H1 (cell line): ENCODE measurements around the gene GATAD2B. TPM values are rescaled to one million over a fixed set of nuclear protein-coding genes. Genes with fewer than 3 reads are reported as not detected.
A peak's percentile ranks its signal among the peaks of the same experiment; 100 is the strongest.

Experiments used
- ATF3 ChIP-seq: IDR thresholded peaks from 2 replicates; pipeline ENCODE4 v1.6.1; 2011; ENCODE audit warnings: low read depth, mild to moderate bottlenecking, low read length; ENCODE audit not compliant: insufficient read depth
- BACH1 ChIP-seq: IDR thresholded peaks from 2 replicates; pipeline ENCODE4 v1.6.1; 2012; ENCODE audit warnings: low read length, improper control_type of control experiment
- BCL11A ChIP-seq, 2 experiments: IDR thresholded peaks; one replicate each; pipeline ENCODE4 v1.6.1; 2011; ENCODE audit warnings: low read depth in 2 of 2, low read length in 2 of 2, mild to moderate bottlenecking in 2 of 2
- CBX5 ChIP-seq: fragments of 300-800, 300-1000 bp; sonication (generic); IDR thresholded peaks from 2 replicates; pipeline ENCODE4 v1.7.1; 2016; ENCODE audit warnings: antibody characterized with exemption, low read length, low read depth
- CHD2 ChIP-seq: IDR thresholded peaks from 2 replicates; pipeline ENCODE4 v1.6.1; 2012; ENCODE audit warnings: low read length, improper control_type of control experiment
- CREB1 ChIP-seq: IDR thresholded peaks from 2 replicates; pipeline ENCODE4 v1.6.1; 2012; ENCODE audit warnings: inconsistent platforms
- FOSL1 ChIP-seq: IDR thresholded peaks from 2 replicates; pipeline ENCODE4 v1.6.1; 2011; ENCODE audit warnings: mild to moderate bottlenecking, low read depth, low read length, moderate library complexity; ENCODE audit not compliant: insufficient read depth
- GTF2F1 ChIP-seq: IDR thresholded peaks from 2 replicates; pipeline ENCODE4 v1.6.1; 2012; ENCODE audit warnings: low read depth, low read length, improper control_type of control experiment, borderline replicate concordance
- HDAC2 ChIP-seq, 2 experiments: fragments of 300-600 bp in 1 of 2; sonication (generic) in 1 of 2; IDR thresholded peaks; 2 replicates each; pipeline ENCODE4 v1.6.1; 2011 to 2012; ENCODE audit warnings: low read depth in 2 of 2, low read length in 2 of 2, mild to moderate bottlenecking in 2 of 2, moderate library complexity in 2 of 2, borderline replicate concordance in 1 of 2, inconsistent platforms in 1 of 2
- KDM1A ChIP-seq: fragments of 200-600, 300-600 bp; sonication (generic); IDR thresholded peaks from 2 replicates; pipeline ENCODE4 v1.7.1; 2016; ENCODE audit warnings: mild to moderate bottlenecking, low read length, borderline replicate concordance
- MAX ChIP-seq: IDR thresholded peaks from 2 replicates; pipeline ENCODE4 v1.6.1; 2012; ENCODE audit warnings: inconsistent platforms
- NANOG ChIP-seq: IDR thresholded peaks from 2 replicates; pipeline ENCODE4 v1.6.1; 2011; ENCODE audit warnings: low read length, low read depth, mild to moderate bottlenecking, inconsistent platforms; ENCODE audit not compliant: insufficient read depth, poor library complexity, severe bottlenecking
- NRF1 ChIP-seq: IDR thresholded peaks from 2 replicates; pipeline ENCODE4 v1.6.1; 2011; ENCODE audit warnings: mild to moderate bottlenecking, low read depth, low read length, improper control_type of control experiment
- PHF8 ChIP-seq: fragments of 200-600 bp; sonication (generic); conservative IDR thresholded peaks from 2 replicates; pipeline ENCODE4 v1.7.1; 2012; ENCODE audit warnings: low read depth, mild to moderate bottlenecking, inconsistent platforms, low read length, moderate library complexity
- POLR2A ChIP-seq, 2 experiments: IDR thresholded peaks; 1 replicate in 1 of 2; 2 replicates in 1 of 2; pipeline ENCODE4 v1.6.1; 2011; ENCODE audit warnings: low read depth in 2 of 2, low read length in 2 of 2, mild to moderate bottlenecking in 2 of 2; ENCODE audit errors: control extremely low read depth in 1 of 2
- POLR2AphosphoS5 ChIP-seq: IDR thresholded peaks from 2 replicates; pipeline ENCODE4 v1.6.1; 2011; ENCODE audit warnings: low read depth, low read length
- POU5F1 ChIP-seq: IDR thresholded peaks from 2 replicates; pipeline ENCODE4 v1.6.1; 2011; ENCODE audit warnings: low read depth, mild to moderate bottlenecking, low read length, moderate library complexity
- SIRT6 ChIP-seq: IDR thresholded peaks from one replicate; pipeline ENCODE4 v1.7.1; 2012; ENCODE audit warnings: low read length, inconsistent platforms
- SIX5 ChIP-seq: IDR thresholded peaks from 2 replicates; pipeline ENCODE4 v1.6.1; 2011; ENCODE audit warnings: mild to moderate bottlenecking, low read depth, low read length
- SP1 ChIP-seq: IDR thresholded peaks from 2 replicates; pipeline ENCODE4 v1.6.1; 2011; ENCODE audit warnings: low read depth, low read length
- SP4 ChIP-seq: IDR thresholded peaks from 2 replicates; pipeline ENCODE4 v1.6.1; 2012; ENCODE audit warnings: low read length, inconsistent platforms
- SUZ12 ChIP-seq: fragments of 200-600 bp; sonication (generic); IDR thresholded peaks from 2 replicates; pipeline ENCODE4 v1.6.1; 2012; ENCODE audit warnings: mild to moderate bottlenecking, inconsistent platforms, low read length, moderate library complexity, mixed read lengths
- TBP ChIP-seq: IDR thresholded peaks from 2 replicates; pipeline ENCODE4 v1.6.1; 2011; ENCODE audit warnings: low read depth, low read length, improper control_type of control experiment
- TCF12 ChIP-seq: IDR thresholded peaks from 2 replicates; pipeline ENCODE4 v1.6.1; 2011; ENCODE audit warnings: low read depth, mild to moderate bottlenecking, low read length
- TEAD4 ChIP-seq: IDR thresholded peaks from 2 replicates; pipeline ENCODE4 v1.6.1; 2012; ENCODE audit warnings: low read depth, low read length, inconsistent platforms, mixed read lengths
- YY1 ChIP-seq: IDR thresholded peaks from 2 replicates; pipeline ENCODE4 v1.6.1; 2011; ENCODE audit warnings: low read depth, mild to moderate bottlenecking, low read length
- polyA plus RNA-seq, 7 experiments: library from polyadenylated mRNA; depleted of rRNA in 3 of 7; stranded (reverse) in 5 of 7; unstranded in 2 of 7; fragments of >200 nt in 5 of 7; fragments of 200-250 nt in 2 of 7; gene quantifications; 1 replicate in 5 of 7; 2 replicates in 1 of 7; 4 replicates in 1 of 7; pipeline versions ENCODE4 v1.2.1 to v1.2.3, GENCODE V29; 2011 to 2013; ENCODE audit warnings: missing spikeins in 2 of 7, mixed read lengths in 2 of 7
- total RNA-seq: library from RNA; stranded (reverse); fragmentation: NEBNext Ultra II Directional; extraction: Animal tissue kit (Norgen Biotek cat#: 25700); gene quantifications from 2 replicates; pipeline ENCODE4 v1.2.1, GENCODE V29; 2021

The GATAD2B gene
- total and polyA plus RNA-seq, 2 of the 8 experiments (the other 6 are each of a cell fraction or from before 2014, with no cell fraction given), result 8.4 to 39.1 TPM

GRCh38 chr1:153963030-153963849, 40.5 kb upstream of the GATAD2B start, which contains the start of gene SLC39A1 (continued):
- TF ChIP-seq POU5F1, result no peak
- TF ChIP-seq TCF12, result no peak
- TF ChIP-seq SP4, result no peak
- TF ChIP-seq SP1, result peak; percentile 95
- TF ChIP-seq CREB1, result peak; percentile 84
- no peak for TF ChIP-seq CBX5
- peak; percentile 44; the same call in 1 of the 2 replicates for TF ChIP-seq PHF8
- peak; percentile 21 for TF ChIP-seq TEAD4
- TF ChIP-seq YY1, result no peak
- TF ChIP-seq BACH1, result no peak
- TF ChIP-seq BCL11A (IDR thresholded peaks at IDR 0.05; ENCODE audit: low read depth in 2 of 2, low read length in 2 of 2), result no peak
- TF ChIP-seq FOSL1, result no peak
- no peak for TF ChIP-seq NANOG
- TF ChIP-seq HDAC2 (IDR thresholded peaks at IDR 0.05; ENCODE audit: borderline replicate concordance in 1 of 2, low read depth in 2 of 2, low read length in 2 of 2), result no peak
- TF ChIP-seq ATF3, result no peak
- peak; percentile 85 for TF ChIP-seq CHD2
- no peak for TF ChIP-seq SIX5
- no peak for TF ChIP-seq SIRT6
- TF ChIP-seq GTF2F1, result no peak; the same call in 1 of the 2 replicates
- peak; percentile 62 for TF ChIP-seq TBP
- peak; percentile 75 to 88; a peak in 2 of 3 replicates for TF ChIP-seq POLR2A (IDR thresholded peaks at IDR 0.05; ENCODE audit: control extremely low read depth in 1 of 2, low read depth in 2 of 2, low read length in 2 of 2)
- TF ChIP-seq SUZ12, result no peak
- no peak for TF ChIP-seq KDM1A
- TF ChIP-seq NRF1, result no peak
- peak; percentile 70; the same call in 1 of the 2 replicates for TF ChIP-seq MAX
- peak; percentile 65; the same call in 1 of the 2 replicates for TF ChIP-seq POLR2AphosphoS5
